ENCODE data around the gene NFIA.

NFIA gene

GRCh38 chr1:61224609-61225008 lies 142.2 kb downstream of the NFIA start:
- H3K4me3 ChIP-seq (ENCODE audit: low read depth, low read length) = no peak overlapping the region
- TF ChIP-seq, protein P1, sequence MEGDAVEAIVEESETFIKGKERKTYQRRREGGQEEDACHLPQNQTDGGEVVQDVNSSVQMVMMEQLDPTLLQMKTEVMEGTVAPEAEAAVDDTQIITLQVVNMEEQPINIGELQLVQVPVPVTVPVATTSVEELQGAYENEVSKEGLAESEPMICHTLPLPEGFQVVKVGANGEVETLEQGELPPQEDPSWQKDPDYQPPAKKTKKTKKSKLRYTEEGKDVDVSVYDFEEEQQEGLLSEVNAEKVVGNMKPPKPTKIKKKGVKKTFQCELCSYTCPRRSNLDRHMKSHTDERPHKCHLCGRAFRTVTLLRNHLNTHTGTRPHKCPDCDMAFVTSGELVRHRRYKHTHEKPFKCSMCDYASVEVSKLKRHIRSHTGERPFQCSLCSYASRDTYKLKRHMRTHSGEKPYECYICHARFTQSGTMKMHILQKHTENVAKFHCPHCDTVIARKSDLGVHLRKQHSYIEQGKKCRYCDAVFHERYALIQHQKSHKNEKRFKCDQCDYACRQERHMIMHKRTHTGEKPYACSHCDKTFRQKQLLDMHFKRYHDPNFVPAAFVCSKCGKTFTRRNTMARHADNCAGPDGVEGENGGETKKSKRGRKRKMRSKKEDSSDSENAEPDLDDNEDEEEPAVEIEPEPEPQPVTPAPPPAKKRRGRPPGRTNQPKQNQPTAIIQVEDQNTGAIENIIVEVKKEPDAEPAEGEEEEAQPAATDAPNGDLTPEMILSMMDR (conservative IDR thresholded peaks at IDR 0.05; ENCODE audit: low read depth, low read length) = no peak
- no peak for DNase-seq (ENCODE audit: low read depth)

GRCh38 chr1:61225478-61225877 lies 143.1 kb downstream of the NFIA start:
- TF ChIP-seq, protein P1 (conservative IDR thresholded peaks at IDR 0.05; ENCODE audit: low read depth, low read length) = no peak
- DNase-seq (ENCODE audit: low read depth) = no peak
- H3K4me3 ChIP-seq (ENCODE audit: low read depth, low read length) = no peak overlapping the region

DNA sequence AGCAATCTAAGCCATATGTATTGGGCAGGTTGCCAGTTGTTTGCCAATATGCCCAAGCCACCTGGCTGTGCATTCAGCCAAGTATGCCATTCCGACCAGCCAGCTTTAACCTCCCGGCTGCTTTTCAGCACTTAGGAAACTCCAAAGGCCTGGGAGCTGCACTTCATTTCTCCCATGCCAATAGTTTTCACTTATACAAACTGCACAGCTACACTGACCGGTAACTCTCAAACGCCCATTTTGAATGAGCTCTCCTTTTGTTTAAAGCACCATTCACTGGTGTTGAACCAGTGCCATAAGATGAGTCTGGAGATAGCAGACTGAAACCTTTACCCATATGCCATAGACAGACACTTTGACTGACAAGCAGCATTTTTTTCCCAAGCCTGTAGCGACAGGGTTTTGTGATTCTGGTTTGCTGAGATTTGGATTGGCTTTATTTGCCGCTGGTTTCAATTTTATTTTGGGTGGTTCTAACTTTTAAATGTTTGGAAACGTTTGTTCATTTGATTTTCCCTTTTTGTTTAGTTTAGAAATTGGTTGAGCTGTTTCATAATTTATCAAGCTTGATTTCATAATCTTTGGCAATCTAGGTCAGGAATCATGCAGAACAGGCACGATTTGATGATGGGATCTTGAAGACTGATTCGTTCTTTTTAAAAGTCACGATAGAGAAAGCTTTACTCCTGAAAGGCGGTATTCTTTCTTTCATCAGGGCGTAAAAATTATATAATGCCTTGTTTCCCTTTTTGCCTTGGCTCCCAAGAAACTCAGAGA lies 144.6 kb downstream of the NFIA start:
- no peak overlapping the region for H3K4me3 ChIP-seq (ENCODE audit: low read depth, low read length)
- TF ChIP-seq, protein P1 (conservative IDR thresholded peaks at IDR 0.05; ENCODE audit: low read depth, low read length) = no peak

GRCh38 chr1:61227857-61228550 lies 145.6 kb downstream of the NFIA start:
- TF ChIP-seq, protein P1 (conservative IDR thresholded peaks at IDR 0.05; ENCODE audit: low read depth, low read length) = no peak
- DNase-seq (ENCODE audit: low read depth) = no peak
- H3K4me3 ChIP-seq (ENCODE audit: low read depth, low read length) = no peak overlapping the region

More for the DNA sequence above, 144.6 kb downstream of the NFIA start:
- DNase-seq (ENCODE audit: low read depth) = no peak

- DNase-seq (ENCODE audit: low read depth) = no peak
- TF ChIP-seq, protein P1 (conservative IDR thresholded peaks at IDR 0.05; ENCODE audit: low read depth, low read length) = no peak
- no peak overlapping the region for H3K4me3 ChIP-seq (ENCODE audit: low read depth, low read length)
These were observed 148.2 kb downstream of the NFIA start for GRCh38 chr1:61230523-61230922.

GRCh38 chr1:61231795-61232194 lies 149.4 kb downstream of the NFIA start:
- no peak for DNase-seq (ENCODE audit: low read depth)
- H3K4me3 ChIP-seq (ENCODE audit: low read depth, low read length) = no peak overlapping the region
- TF ChIP-seq, protein P1 (conservative IDR thresholded peaks at IDR 0.05; ENCODE audit: low read depth, low read length) = no peak

Measured in choroid plexus epithelial cell (primary cell).